Calu3 (cell line): ENCODE results near the gene PLXNA4. TPM values are rescaled to one million over a fixed set of nuclear protein-coding genes. Genes with fewer than 3 reads are reported as not detected.
"Not testable (repeated sequence)": the region's sequence is repeated elsewhere in the genome, so short reads cannot be mapped to it uniquely, and the experiment has no call there.

ENCODE experiments used
- BruUV-seq: library from RNA; stranded (reverse); fragments of 400-500 nt; replicated peaks from 2 replicates; lab custom pipeline; 2021; lab: Mats Ljungman, UMichigan
- CTCF ChIA-PET: fragments of 300-600 bp; sonication (Branson Sonifier 250); formaldehyde crosslinking; loops from one replicate; lab custom pipeline; 2022; ENCODE audit warnings: antibody characterized with exemption; lab: Charles Lee
- DNase-seq: peaks from one replicate; pipeline ENCODE4 v3.0.0; 2022
- H3K27ac Mint-ChIP-seq: one replicate; pipeline ENCODE4 v1.8.0; 2022; ENCODE audit warnings: mixed read lengths; ENCODE audit not compliant: unreplicated experiment
- H3K27me3 Mint-ChIP-seq: one replicate; pipeline ENCODE4 v1.8.0; 2022; ENCODE audit warnings: mixed read lengths; ENCODE audit not compliant: unreplicated experiment
- H3K36me3 Mint-ChIP-seq: one replicate; pipeline ENCODE4 v1.8.0; 2022; ENCODE audit warnings: mild to moderate bottlenecking, moderate library complexity, mixed read lengths; ENCODE audit not compliant: insufficient read depth, unreplicated experiment
- H3K4me1 Mint-ChIP-seq: one replicate; pipeline ENCODE4 v1.8.0; 2022; ENCODE audit warnings: mild to moderate bottlenecking, low read depth, mixed read lengths; ENCODE audit not compliant: unreplicated experiment
- H3K4me3 Mint-ChIP-seq: one replicate; pipeline ENCODE4 v1.8.0; 2022; ENCODE audit warnings: mild to moderate bottlenecking, low read depth, moderate library complexity, mixed read lengths; ENCODE audit not compliant: unreplicated experiment
- H3K9me3 Mint-ChIP-seq: one replicate; pipeline ENCODE4 v1.8.0; 2022; ENCODE audit warnings: low read depth, mixed read lengths; ENCODE audit not compliant: unreplicated experiment
- CTCF ChIP-seq: fragments of 200-600 bp; IDR thresholded peaks from one replicate; pipeline ENCODE4 v1.8.0; 2022; ENCODE audit warnings: antibody characterized with exemption; ENCODE audit not compliant: unreplicated experiment
- intact Hi-C: fragments of 100-400 bp; cut with micrococcal nuclease; formaldehyde crosslinking; loops from one replicate; pipeline ENCODE4 v1.10.0; 2022; ENCODE audit not compliant: unreplicated experiment
- total RNA-seq: library from RNA; stranded (reverse); gene quantifications from 2 replicates; pipeline ENCODE4 v1.2.3, GENCODE V29; 2022

PLXNA4 gene
- total RNA-seq, 1 experiment from 2014 or later: not detected

- Mint-ChIP-seq H3K27me3 (peaks cover 62% of the 10 kb centered on the region), H3K36me3 (no peaks in the 10 kb centered on the region), H3K4me3 (no peak overlapping the region), H3K4me1 (no peaks in the 10 kb centered on the region), H3K9me3 (no peaks in the 10 kb centered on the region), H3K27ac (no peak overlapping the region)
- TF ChIP-seq CTCF: no peak
- no TSS peak for BruUV-seq
- CTCF ChIA-PET: no interaction called here
- intact Hi-C loops: no loop called here
- no peak for DNase-seq
Measured at GRCh38 chr7:132393789-132394261, 182.4 kb downstream of the PLXNA4 start.

GRCh38 chr7:132392713-132393112 is 183.6 kb downstream of the PLXNA4 start:
- Mint-ChIP-seq H3K27ac (no peak overlapping the region), H3K9me3 (no peaks in the 10 kb centered on the region), H3K27me3 (peaks cover 72% of the 10 kb centered on the region), H3K36me3 (no peaks in the 10 kb centered on the region), H3K4me3 (no peak overlapping the region), H3K4me1 (no peaks in the 10 kb centered on the region)
- BruUV-seq: no TSS peak
- CTCF ChIA-PET: no interaction called here
- no peak for TF ChIP-seq CTCF
- no peak for DNase-seq
- intact Hi-C loops: no loop called here

GRCh38 chr7:132390705-132391104 is 185.6 kb downstream of the PLXNA4 start:
- no peak for TF ChIP-seq CTCF
- Mint-ChIP-seq H3K4me3 (no peak overlapping the region), H3K27ac (no peak overlapping the region), H3K36me3 (no peaks in the 10 kb centered on the region), H3K27me3 (peaks cover 80% of the 10 kb centered on the region), H3K4me1 (no peaks in the 10 kb centered on the region), H3K9me3 (no peaks in the 10 kb centered on the region)
- CTCF ChIA-PET: no interaction called here
- no TSS peak for BruUV-seq
- intact Hi-C loops: no loop called here
- no peak for DNase-seq

- H3K36me3 Mint-ChIP-seq, DNase-seq, H3K9me3 Mint-ChIP-seq, CTCF ChIA-PET, BruUV-seq, H3K4me1 Mint-ChIP-seq, H3K27ac Mint-ChIP-seq, H3K4me3 Mint-ChIP-seq, intact Hi-C loops: not testable (repeated sequence)
- peaks cover 80% of the 10 kb centered on the region for H3K27me3 Mint-ChIP-seq
Measured at GRCh38 chr7:132390049-132390448, 186.2 kb downstream of the PLXNA4 start.

- no peaks in the 10 kb centered on the region for H3K36me3 Mint-ChIP-seq
- CTCF ChIA-PET: no interaction called here
- intact Hi-C loops: no loop called here
- H3K9me3 Mint-ChIP-seq: no peaks in the 10 kb centered on the region
- no TSS peak for BruUV-seq
- no peak overlapping the region for H3K27ac Mint-ChIP-seq
- H3K4me1 Mint-ChIP-seq: no peaks in the 10 kb centered on the region
- H3K27me3 Mint-ChIP-seq: peaks cover 82% of the 10 kb centered on the region
- TF ChIP-seq CTCF: no peak
- H3K4me3 Mint-ChIP-seq: no peak overlapping the region
- no peak for DNase-seq
Measured at GRCh38 chr7:132388688-132389087, 187.6 kb downstream of the PLXNA4 start.
